ENCODE results near the gene MBOAT1.

GRCh38 chr6:20086992-20087391 lies 125.3 kb downstream of the MBOAT1 start:
- TF ChIP-seq EZH2 (IDR thresholded peaks at IDR 0.05; ENCODE audit: borderline replicate concordance) (no peak), EZH2phosphoT487 (IDR thresholded peaks at IDR 0.05; ENCODE audit: low read depth, severe bottlenecking, unreplicated experiment) (no peak)
- TF ChIP-seq, protein P1, sequence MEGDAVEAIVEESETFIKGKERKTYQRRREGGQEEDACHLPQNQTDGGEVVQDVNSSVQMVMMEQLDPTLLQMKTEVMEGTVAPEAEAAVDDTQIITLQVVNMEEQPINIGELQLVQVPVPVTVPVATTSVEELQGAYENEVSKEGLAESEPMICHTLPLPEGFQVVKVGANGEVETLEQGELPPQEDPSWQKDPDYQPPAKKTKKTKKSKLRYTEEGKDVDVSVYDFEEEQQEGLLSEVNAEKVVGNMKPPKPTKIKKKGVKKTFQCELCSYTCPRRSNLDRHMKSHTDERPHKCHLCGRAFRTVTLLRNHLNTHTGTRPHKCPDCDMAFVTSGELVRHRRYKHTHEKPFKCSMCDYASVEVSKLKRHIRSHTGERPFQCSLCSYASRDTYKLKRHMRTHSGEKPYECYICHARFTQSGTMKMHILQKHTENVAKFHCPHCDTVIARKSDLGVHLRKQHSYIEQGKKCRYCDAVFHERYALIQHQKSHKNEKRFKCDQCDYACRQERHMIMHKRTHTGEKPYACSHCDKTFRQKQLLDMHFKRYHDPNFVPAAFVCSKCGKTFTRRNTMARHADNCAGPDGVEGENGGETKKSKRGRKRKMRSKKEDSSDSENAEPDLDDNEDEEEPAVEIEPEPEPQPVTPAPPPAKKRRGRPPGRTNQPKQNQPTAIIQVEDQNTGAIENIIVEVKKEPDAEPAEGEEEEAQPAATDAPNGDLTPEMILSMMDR (IDR thresholded peaks at IDR 0.05; ENCODE audit: poor library complexity): no peak

Measured in hepatocyte (in vitro differentiated cells).